ENCODE data around the gene TMSB4X.

Gene TMSB4X

GRCh38 chrX:12945494-12945893 is 29.4 kb upstream of the TMSB4X start:
- no peak overlapping the region for H3K4me3 ChIP-seq (replicated peaks; ENCODE audit: low read depth, low read length)
- TF ChIP-seq, protein P1, sequence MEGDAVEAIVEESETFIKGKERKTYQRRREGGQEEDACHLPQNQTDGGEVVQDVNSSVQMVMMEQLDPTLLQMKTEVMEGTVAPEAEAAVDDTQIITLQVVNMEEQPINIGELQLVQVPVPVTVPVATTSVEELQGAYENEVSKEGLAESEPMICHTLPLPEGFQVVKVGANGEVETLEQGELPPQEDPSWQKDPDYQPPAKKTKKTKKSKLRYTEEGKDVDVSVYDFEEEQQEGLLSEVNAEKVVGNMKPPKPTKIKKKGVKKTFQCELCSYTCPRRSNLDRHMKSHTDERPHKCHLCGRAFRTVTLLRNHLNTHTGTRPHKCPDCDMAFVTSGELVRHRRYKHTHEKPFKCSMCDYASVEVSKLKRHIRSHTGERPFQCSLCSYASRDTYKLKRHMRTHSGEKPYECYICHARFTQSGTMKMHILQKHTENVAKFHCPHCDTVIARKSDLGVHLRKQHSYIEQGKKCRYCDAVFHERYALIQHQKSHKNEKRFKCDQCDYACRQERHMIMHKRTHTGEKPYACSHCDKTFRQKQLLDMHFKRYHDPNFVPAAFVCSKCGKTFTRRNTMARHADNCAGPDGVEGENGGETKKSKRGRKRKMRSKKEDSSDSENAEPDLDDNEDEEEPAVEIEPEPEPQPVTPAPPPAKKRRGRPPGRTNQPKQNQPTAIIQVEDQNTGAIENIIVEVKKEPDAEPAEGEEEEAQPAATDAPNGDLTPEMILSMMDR (IDR thresholded peaks at IDR 0.05; ENCODE audit: low read length, missing control alignments), result no peak
- DNase-seq (ENCODE audit: low read depth), result no peak

DNA sequence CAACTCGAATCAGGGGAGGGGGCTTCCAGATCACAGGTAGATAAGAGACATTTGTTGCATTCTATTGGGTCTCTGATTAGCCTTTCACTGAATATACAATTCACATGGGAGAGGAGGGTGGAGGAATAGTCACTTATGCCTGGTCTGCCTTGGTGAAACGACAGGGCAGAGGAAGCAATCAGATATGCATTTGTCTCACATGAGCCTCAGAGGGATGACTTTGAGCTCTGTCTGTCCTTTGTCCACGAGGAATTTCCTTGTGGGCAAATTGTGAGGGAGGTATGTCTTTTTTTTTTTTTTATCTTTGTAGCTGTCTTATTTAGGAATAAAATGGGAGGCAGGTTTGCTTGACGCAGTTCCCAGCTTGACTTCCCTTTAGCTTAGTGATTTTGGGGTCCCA is 28.5 kb upstream of the TMSB4X start:
- DNase-seq (ENCODE audit: low read depth), result no peak
- no peak overlapping the region for H3K4me3 ChIP-seq (replicated peaks; ENCODE audit: low read depth, low read length)
- TF ChIP-seq, protein P1 (IDR thresholded peaks at IDR 0.05; ENCODE audit: low read length, missing control alignments), result no peak

DNA sequence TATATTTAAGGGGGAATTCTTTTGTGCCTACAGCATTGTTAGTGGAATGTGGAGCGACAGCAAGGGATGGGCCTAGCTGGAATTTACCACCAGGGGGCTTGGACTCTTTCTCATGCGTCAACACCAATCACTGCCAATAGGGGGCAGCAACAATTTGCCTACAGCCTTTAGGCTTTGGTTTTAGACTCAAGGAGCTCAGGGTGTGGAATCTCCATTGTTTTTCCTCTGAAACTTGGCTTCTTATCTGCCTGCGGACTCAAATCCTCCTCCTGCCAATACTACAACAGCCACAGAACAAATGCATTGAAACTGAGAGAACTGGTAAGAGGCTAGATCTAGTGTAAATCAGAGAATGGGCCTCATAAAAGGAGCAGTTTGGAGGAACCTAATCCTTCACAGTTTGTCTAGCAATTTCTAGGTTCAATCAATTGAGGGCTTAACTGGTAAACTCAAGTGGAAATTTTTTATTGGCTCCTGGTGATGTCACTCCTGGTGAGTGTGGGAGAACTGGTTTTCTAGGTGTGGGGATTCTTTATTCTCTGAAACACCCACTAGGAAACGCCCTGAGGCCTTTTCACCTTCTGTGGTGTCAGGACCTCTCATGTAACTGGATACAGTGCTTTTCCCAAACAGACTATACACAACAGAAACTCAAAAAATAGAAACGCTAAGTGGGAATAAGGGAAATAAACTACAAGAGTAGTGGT is 27.9 kb upstream of the TMSB4X start:
- DNase-seq (ENCODE audit: low read depth), result peak; percentile 93
- TF ChIP-seq, protein P1 (IDR thresholded peaks at IDR 0.05; ENCODE audit: low read length, missing control alignments), result peak; percentile 94
- H3K4me3 ChIP-seq (replicated peaks; ENCODE audit: low read depth, low read length), result no peak overlapping the region

DNA sequence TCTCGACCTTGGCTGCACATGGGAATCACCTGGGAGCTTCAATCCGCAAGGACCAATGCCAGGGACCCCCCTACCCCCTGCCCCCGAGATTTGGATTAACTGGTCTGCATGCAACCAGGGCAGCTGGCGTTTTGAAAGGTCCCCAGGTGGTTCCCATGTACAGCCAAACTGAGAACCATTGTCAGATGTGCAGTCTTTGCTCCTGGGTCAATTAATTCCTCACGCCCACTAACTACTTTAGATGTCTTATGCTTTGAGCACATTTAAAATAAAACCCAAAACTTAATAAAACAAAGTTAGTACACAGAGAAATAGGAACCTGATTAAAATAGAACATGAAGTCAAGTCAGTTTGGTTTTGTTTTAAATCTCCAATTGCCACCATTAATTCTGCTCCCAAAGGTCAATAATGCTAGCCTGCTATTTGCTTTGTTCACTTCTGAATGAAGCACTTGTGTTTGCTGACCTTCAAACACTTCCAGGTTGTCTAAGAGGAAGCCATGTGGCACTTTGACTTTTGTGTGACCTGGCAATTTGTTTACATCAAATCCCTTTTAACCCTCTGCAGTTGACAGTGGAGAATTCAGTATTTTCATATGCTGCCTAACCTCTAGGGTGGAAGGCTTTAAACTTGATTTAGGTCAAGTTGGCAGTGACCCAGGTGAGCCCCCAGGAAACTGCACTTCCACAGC is 27.2 kb upstream of the TMSB4X start:
- TF ChIP-seq, protein P1 (IDR thresholded peaks at IDR 0.05; ENCODE audit: low read length, missing control alignments), result no peak
- DNase-seq (ENCODE audit: low read depth), result no peak
- H3K4me3 ChIP-seq (replicated peaks; ENCODE audit: low read depth, low read length), result no peak overlapping the region

GRCh38 chrX:12948495-12948894 is 26.4 kb upstream of the TMSB4X start:
- no peak overlapping the region for H3K4me3 ChIP-seq (replicated peaks; ENCODE audit: low read depth, low read length)
- DNase-seq (ENCODE audit: low read depth), result no peak
- TF ChIP-seq, protein P1 (IDR thresholded peaks at IDR 0.05; ENCODE audit: low read length, missing control alignments), result no peak

DNA sequence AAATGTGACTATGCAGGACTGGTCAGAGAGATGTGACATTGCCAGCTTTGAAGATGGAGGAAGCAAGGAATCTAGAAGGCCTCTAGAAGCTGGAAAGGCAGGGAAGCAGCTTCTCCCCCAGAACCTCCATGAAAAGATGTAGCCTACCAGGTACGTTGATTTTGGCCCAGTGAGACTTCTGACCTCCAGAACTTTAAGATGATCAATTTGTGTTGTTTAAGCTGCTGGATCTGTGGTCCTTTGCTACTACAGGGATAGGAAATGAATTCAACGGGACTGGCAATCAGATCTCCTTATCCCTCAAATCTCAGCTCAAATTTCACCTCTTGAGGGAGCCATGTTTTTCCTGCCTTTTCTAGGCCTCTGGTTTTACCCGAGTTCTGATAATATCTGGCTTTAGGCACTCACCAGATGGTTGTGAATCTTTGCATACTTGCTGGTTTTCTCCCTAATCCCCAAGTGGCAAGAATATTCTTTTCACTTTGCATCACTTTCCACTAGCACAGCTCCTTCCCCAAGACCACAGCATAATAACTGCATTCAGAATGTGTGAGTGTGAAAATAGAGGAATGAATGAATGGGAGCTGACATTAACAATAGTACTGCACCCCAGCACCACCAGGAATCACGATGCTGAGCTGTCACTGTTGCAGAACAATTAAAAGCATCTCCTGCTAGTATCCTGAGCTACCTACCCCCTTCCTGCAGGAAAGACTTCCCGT is 25.5 kb upstream of the TMSB4X start:
- TF ChIP-seq, protein P1 (IDR thresholded peaks at IDR 0.05; ENCODE audit: low read length, missing control alignments), result no peak
- H3K4me3 ChIP-seq (replicated peaks; ENCODE audit: low read depth, low read length), result no peak overlapping the region
- no peak for DNase-seq (ENCODE audit: low read depth)
